AG09309 (cell line): Measurements from ENCODE around the gene PTGS1.

Source experiments
- DNase-seq: peaks from one replicate; pipeline ENCODE4 v3.0.0-alpha.2; 2010; ENCODE audit warnings: low read depth
- H3K4me3 ChIP-seq: 2 replicates; pipeline ENCODE4 v1.5.1; 2011; ENCODE audit warnings: mild to moderate bottlenecking, low read depth, low read length, moderate library complexity; ENCODE audit not compliant: control insufficient read depth
- TF ChIP-seq, protein P1 (sequence below): IDR thresholded peaks from 2 replicates; pipeline ENCODE4 v1.5.1; 2011; ENCODE audit warnings: mild to moderate bottlenecking, low read depth, low read length, inconsistent platforms; ENCODE audit not compliant: insufficient read depth, control insufficient read depth; ENCODE audit errors: missing control alignments

The PTGS1 gene

GRCh38 chr9:122389195-122389594 lies 18.4 kb downstream of the PTGS1 start:
- TF ChIP-seq, protein P1, sequence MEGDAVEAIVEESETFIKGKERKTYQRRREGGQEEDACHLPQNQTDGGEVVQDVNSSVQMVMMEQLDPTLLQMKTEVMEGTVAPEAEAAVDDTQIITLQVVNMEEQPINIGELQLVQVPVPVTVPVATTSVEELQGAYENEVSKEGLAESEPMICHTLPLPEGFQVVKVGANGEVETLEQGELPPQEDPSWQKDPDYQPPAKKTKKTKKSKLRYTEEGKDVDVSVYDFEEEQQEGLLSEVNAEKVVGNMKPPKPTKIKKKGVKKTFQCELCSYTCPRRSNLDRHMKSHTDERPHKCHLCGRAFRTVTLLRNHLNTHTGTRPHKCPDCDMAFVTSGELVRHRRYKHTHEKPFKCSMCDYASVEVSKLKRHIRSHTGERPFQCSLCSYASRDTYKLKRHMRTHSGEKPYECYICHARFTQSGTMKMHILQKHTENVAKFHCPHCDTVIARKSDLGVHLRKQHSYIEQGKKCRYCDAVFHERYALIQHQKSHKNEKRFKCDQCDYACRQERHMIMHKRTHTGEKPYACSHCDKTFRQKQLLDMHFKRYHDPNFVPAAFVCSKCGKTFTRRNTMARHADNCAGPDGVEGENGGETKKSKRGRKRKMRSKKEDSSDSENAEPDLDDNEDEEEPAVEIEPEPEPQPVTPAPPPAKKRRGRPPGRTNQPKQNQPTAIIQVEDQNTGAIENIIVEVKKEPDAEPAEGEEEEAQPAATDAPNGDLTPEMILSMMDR = no peak
- no peak for DNase-seq
- H3K4me3 ChIP-seq = no peak overlapping the region

GRCh38 chr9:122389799-122390481 lies 19.1 kb downstream of the PTGS1 start:
- DNase-seq = no peak
- TF ChIP-seq, protein P1 = no peak

DNA sequence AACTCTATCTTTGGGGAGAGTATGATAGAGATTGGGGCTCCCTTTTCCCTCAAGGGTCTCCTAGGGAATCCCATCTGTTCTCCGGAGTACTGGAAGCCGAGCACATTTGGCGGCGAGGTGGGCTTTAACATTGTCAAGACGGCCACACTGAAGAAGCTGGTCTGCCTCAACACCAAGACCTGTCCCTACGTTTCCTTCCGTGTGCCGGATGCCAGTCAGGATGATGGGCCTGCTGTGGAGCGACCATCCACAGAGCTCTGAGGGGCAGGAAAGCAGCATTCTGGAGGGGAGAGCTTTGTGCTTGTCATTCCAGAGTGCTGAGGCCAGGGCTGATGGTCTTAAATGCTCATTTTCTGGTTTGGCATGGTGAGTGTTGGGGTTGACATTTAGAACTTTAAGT lies 21.5 kb downstream of the PTGS1 start:
- no peak for DNase-seq

More at GRCh38 chr9:122389799-122390481, 19.1 kb downstream of the PTGS1 start:
- no peak overlapping the region for H3K4me3 ChIP-seq

DNA sequence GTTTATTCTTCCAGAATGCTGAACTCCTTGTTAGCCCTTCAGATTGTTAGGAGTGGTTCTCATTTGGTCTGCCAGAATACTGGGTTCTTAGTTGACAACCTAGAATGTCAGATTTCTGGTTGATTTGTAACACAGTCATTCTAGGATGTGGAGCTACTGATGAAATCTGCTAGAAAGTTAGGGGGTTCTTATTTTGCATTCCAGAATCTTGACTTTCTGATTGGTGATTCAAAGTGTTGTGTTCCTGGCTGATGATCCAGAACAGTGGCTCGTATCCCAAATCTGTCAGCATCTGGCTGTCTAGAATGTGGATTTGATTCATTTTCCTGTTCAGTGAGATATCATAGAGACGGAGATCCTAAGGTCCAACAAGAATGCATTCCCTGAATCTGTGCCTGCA lies 21.9 kb downstream of the PTGS1 start:
- DNase-seq = no peak
- TF ChIP-seq, protein P1 = no peak
- no peak overlapping the region for H3K4me3 ChIP-seq

More for the DNA sequence above, 21.5 kb downstream of the PTGS1 start:
- TF ChIP-seq, protein P1 = no peak
- H3K4me3 ChIP-seq = no peak overlapping the region

DNA sequence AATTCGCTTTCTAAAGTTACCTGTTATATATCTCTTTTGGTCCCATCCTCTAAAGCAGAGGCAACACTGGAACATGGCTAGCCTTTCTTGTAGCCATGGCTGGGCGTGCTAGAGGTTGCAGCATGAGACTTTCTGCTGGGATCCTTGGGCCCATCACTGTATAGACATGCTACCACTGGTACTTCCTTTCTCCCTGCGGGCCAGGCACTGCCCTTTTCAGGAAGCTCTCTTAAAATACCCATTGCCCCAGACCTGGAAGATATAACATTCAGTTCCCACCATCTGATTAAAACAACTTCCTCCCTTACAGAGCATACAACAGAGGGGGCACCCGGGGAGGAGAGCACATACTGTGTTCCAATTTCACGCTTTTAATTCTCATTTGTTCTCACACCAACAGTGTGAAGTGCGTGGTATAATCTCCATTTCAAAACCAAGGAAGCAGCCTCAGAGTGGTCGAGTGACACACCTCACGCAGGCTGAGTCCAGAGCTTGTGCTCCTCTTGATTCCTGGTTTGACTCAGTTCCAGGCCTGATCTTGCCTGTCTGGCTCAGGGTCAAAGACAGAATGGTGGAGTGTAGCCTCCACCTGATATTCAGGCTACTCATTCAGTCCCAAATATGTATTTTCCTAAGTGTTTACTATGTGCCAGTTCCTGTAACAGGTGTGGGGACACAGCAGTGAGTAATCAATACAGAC lies 22.6 kb downstream of the PTGS1 start:
- no peak for DNase-seq
- no peak overlapping the region for H3K4me3 ChIP-seq
- TF ChIP-seq, protein P1 = no peak

- TF ChIP-seq, protein P1 = no peak
- DNase-seq = peak; percentile 73
- H3K4me3 ChIP-seq = no peak overlapping the region
Observed at GRCh38 chr9:122394265-122395125, 23.7 kb downstream of the PTGS1 start.
